ENCODE data around the gene ABCA10. TPM values are rescaled to one million over a fixed set of nuclear protein-coding genes. Genes with fewer than 3 reads are reported as not detected.

ABCA10 gene
- total RNA-seq, 1 donor from 2014 or later: 0.29 TPM

GRCh38 chr17:69222707-69223258 lies 5.8 kb downstream of the ABCA10 start:
- H3K36me3 ChIP-seq (ENCODE audit: control insufficient read depth, insufficient read depth, low read length): no peaks in the 10 kb centered on the region
- no peak overlapping the region for H3K4me3 ChIP-seq (ENCODE audit: low read depth, low read length)
- no peaks in the 10 kb centered on the region for H3K27me3 ChIP-seq (ENCODE audit: control insufficient read depth, insufficient read depth, low read length)
- DNase-seq (ENCODE audit: low read depth): no peak
- TF ChIP-seq CTCF (IDR thresholded peaks at IDR 0.05; ENCODE audit: insufficient read depth, low read length, poor library complexity, severe bottlenecking): no peak

GRCh38 chr17:69220098-69220497 lies 8.5 kb downstream of the ABCA10 start:
- TF ChIP-seq CTCF (IDR thresholded peaks at IDR 0.05; ENCODE audit: insufficient read depth, low read length, poor library complexity, severe bottlenecking): no peak
- H3K36me3 ChIP-seq (ENCODE audit: control insufficient read depth, insufficient read depth, low read length): no peaks in the 10 kb centered on the region
- H3K4me3 ChIP-seq (ENCODE audit: low read depth, low read length): no peak overlapping the region
- DNase-seq (ENCODE audit: low read depth): no peak
- H3K27me3 ChIP-seq (ENCODE audit: control insufficient read depth, insufficient read depth, low read length): no peaks in the 10 kb centered on the region

- no peaks in the 10 kb centered on the region for H3K36me3 ChIP-seq (ENCODE audit: control insufficient read depth, insufficient read depth, low read length)
- no peak for DNase-seq (ENCODE audit: low read depth)
- H3K27me3 ChIP-seq (ENCODE audit: control insufficient read depth, insufficient read depth, low read length): no peaks in the 10 kb centered on the region
- no peak overlapping the region for H3K4me3 ChIP-seq (ENCODE audit: low read depth, low read length)
- TF ChIP-seq CTCF (IDR thresholded peaks at IDR 0.05; ENCODE audit: insufficient read depth, low read length, poor library complexity, severe bottlenecking): no peak
These were observed 9.6 kb downstream of the ABCA10 start for GRCh38 chr17:69218986-69219385.

- Histone ChIP-seq H3K27me3 (ENCODE audit: control insufficient read depth, insufficient read depth, low read length) (no peaks in the 10 kb centered on the region), H3K4me3 (ENCODE audit: low read depth, low read length) (no peak overlapping the region), H3K36me3 (ENCODE audit: control insufficient read depth, insufficient read depth, low read length) (no peaks in the 10 kb centered on the region)
- DNase-seq (ENCODE audit: low read depth): no peak
- no peak for TF ChIP-seq CTCF (IDR thresholded peaks at IDR 0.05; ENCODE audit: insufficient read depth, low read length, poor library complexity, severe bottlenecking)
These were observed 15.4 kb downstream of the ABCA10 start for GRCh38 chr17:69213059-69213813.

- no peak for DNase-seq (ENCODE audit: low read depth)
- no peak for TF ChIP-seq CTCF (IDR thresholded peaks at IDR 0.05; ENCODE audit: insufficient read depth, low read length, poor library complexity, severe bottlenecking)
- Histone ChIP-seq H3K27me3 (ENCODE audit: control insufficient read depth, insufficient read depth, low read length) (no peaks in the 10 kb centered on the region), H3K4me3 (ENCODE audit: low read depth, low read length) (no peak overlapping the region), H3K36me3 (ENCODE audit: control insufficient read depth, insufficient read depth, low read length) (no peaks in the 10 kb centered on the region)
These were observed 20.0 kb downstream of the ABCA10 start for GRCh38 chr17:69208640-69209039.

GRCh38 chr17:69207151-69207550 lies 21.5 kb downstream of the ABCA10 start:
- H3K36me3 ChIP-seq (ENCODE audit: control insufficient read depth, insufficient read depth, low read length): no peaks in the 10 kb centered on the region
- H3K27me3 ChIP-seq (ENCODE audit: control insufficient read depth, insufficient read depth, low read length): no peaks in the 10 kb centered on the region
- no peak for TF ChIP-seq CTCF (IDR thresholded peaks at IDR 0.05; ENCODE audit: insufficient read depth, low read length, poor library complexity, severe bottlenecking)
- no peak for DNase-seq (ENCODE audit: low read depth)
- H3K4me3 ChIP-seq (ENCODE audit: low read depth, low read length): no peak overlapping the region
